Keratinocyte (primary cell): ENCODE data around the gene LRP1B. TPM values are rescaled to one million over a fixed set of nuclear protein-coding genes. Genes with fewer than 3 reads are reported as not detected.

Source experiments
- DNase-seq: peaks from one replicate; pipeline ENCODE4 v3.0.0-alpha.2; 2011; ENCODE audit warnings: low read depth, missing footprints, low spot score
- FAIRE-seq: peaks from 2 replicates; lab custom pipeline; 2011; peaks lifted over from hg19 to GRCh38; lab: Jason Lieb, UNC
- H2AFZ ChIP-seq: 2 replicates; pipeline ENCODE4 v1.6.0; 2012; ENCODE audit warnings: low read length, control low read depth, inconsistent platforms; ENCODE audit not compliant: control insufficient read depth
- H3K27ac ChIP-seq: 2 replicates; pipeline ENCODE4 v1.5.1; 2011; ENCODE audit warnings: low read length; ENCODE audit not compliant: control insufficient read depth, insufficient read depth
- H3K27me3 ChIP-seq: 3 replicates; pipeline ENCODE4 v1.6.0; 2011; ENCODE audit warnings: low read length; ENCODE audit not compliant: control insufficient read depth, insufficient read depth; ENCODE audit errors: extremely low read depth
- H3K36me3 ChIP-seq, 2 experiments: 2 replicates in 1 of 2; 3 replicates in 1 of 2; pipeline ENCODE4 v1.5.1; 2011; ENCODE audit warnings: low read length in 2 of 2, mild to moderate bottlenecking in 1 of 2; ENCODE audit not compliant: control insufficient read depth in 2 of 2, insufficient read depth in 2 of 2; ENCODE audit errors: extremely low read depth in 1 of 2
- H3K4me1 ChIP-seq: 3 replicates; pipeline ENCODE4 v1.5.1; 2011; ENCODE audit warnings: low read length; ENCODE audit not compliant: control insufficient read depth, insufficient read depth; ENCODE audit errors: extremely low read depth
- H3K4me2 ChIP-seq: 3 replicates; pipeline ENCODE4 v1.6.0; 2011; ENCODE audit warnings: low read depth, low read length; ENCODE audit not compliant: control insufficient read depth, insufficient read depth; ENCODE audit errors: extremely low read depth
- H3K4me3 ChIP-seq, 3 experiments: fragments of 200-600 bp in 1 of 3; sonication (generic) in 1 of 3; 2 replicates in 2 of 3; 3 replicates in 1 of 3; pipeline ENCODE4 v1.5.1; 2011 to 2016; ENCODE audit warnings: low read length in 3 of 3, mild to moderate bottlenecking in 3 of 3, control low read depth in 2 of 3, inconsistent platforms in 1 of 3, low read depth in 1 of 3, mixed read lengths in 1 of 3, mixed run types in 1 of 3, moderate library complexity in 1 of 3; ENCODE audit not compliant: control insufficient read depth in 2 of 3, insufficient read depth in 2 of 3; ENCODE audit errors: extremely low read depth in 1 of 3
- H3K79me2 ChIP-seq: 2 replicates; pipeline ENCODE4 v1.6.0; 2012; ENCODE audit warnings: low read length; ENCODE audit not compliant: control insufficient read depth, insufficient read depth
- H3K9ac ChIP-seq: 3 replicates; pipeline ENCODE4 v1.6.0; 2011; ENCODE audit warnings: low read length; ENCODE audit not compliant: control insufficient read depth, insufficient read depth; ENCODE audit errors: extremely low read depth
- H3K9me1 ChIP-seq: 3 replicates; pipeline ENCODE4 v1.6.0; 2011; ENCODE audit warnings: low read length; ENCODE audit not compliant: control insufficient read depth, insufficient read depth; ENCODE audit errors: extremely low read depth
- H3K9me3 ChIP-seq: 2 replicates; pipeline ENCODE4 v1.5.1; 2012; ENCODE audit warnings: low read depth, low read length; ENCODE audit not compliant: control insufficient read depth
- H4K20me1 ChIP-seq: 3 replicates; pipeline ENCODE4 v1.6.0; 2011; ENCODE audit warnings: low read length; ENCODE audit not compliant: control insufficient read depth, insufficient read depth; ENCODE audit errors: extremely low read depth
- EZH2 ChIP-seq: IDR thresholded peaks from one replicate; pipeline ENCODE4 v1.6.1; 2012; ENCODE audit warnings: inconsistent platforms, mild to moderate bottlenecking, low read length, moderate library complexity
- dilution Hi-C: fragments of 300-500 bp; cut with MboI; formaldehyde crosslinking; loops from one replicate; pipeline ENCODE4 v1.7.0; 2020; ENCODE audit warnings: low sequenced_read_pairs; ENCODE audit not compliant: extremely low pct_ligation_motif_present
- polyA plus RNA-seq, 5 experiments: library from polyadenylated mRNA; depleted of rRNA in 3 of 5; stranded (reverse) in 3 of 5; stranded (forward) in 1 of 5; unstranded in 1 of 5; fragments of >200 nt; gene quantifications; 1 replicate in 1 of 5; 2 replicates in 3 of 5; 3 replicates in 1 of 5; pipeline versions ENCODE4 v1.2.1 to v1.2.3, GENCODE V29; 2011 to 2012; ENCODE audit warnings: missing spikeins in 2 of 5, low read depth in 1 of 5, low replicate concordance in 1 of 5
- TF ChIP-seq, protein P1 (sequence below), 3 experiments: IDR thresholded peaks in 1 of 3; conservative IDR thresholded peaks in 1 of 3; optimal IDR thresholded peaks in 1 of 3; 2 replicates in 2 of 3; 3 replicates in 1 of 3; pipeline versions ENCODE3 to v1.5.1; 2011; ENCODE audit warnings: low read length in 3 of 3, mild to moderate bottlenecking in 3 of 3, moderate library complexity in 2 of 3, control low read depth in 1 of 3, inconsistent platforms in 1 of 3; ENCODE audit not compliant: insufficient read depth in 2 of 3; ENCODE audit errors: extremely low read depth in 1 of 3

The LRP1B gene
- polyA plus RNA-seq, 1 donor (not counting 4 experiments of a cell fraction or from before 2014, with no cell fraction given) = not detected

- TF ChIP-seq, protein P1, sequence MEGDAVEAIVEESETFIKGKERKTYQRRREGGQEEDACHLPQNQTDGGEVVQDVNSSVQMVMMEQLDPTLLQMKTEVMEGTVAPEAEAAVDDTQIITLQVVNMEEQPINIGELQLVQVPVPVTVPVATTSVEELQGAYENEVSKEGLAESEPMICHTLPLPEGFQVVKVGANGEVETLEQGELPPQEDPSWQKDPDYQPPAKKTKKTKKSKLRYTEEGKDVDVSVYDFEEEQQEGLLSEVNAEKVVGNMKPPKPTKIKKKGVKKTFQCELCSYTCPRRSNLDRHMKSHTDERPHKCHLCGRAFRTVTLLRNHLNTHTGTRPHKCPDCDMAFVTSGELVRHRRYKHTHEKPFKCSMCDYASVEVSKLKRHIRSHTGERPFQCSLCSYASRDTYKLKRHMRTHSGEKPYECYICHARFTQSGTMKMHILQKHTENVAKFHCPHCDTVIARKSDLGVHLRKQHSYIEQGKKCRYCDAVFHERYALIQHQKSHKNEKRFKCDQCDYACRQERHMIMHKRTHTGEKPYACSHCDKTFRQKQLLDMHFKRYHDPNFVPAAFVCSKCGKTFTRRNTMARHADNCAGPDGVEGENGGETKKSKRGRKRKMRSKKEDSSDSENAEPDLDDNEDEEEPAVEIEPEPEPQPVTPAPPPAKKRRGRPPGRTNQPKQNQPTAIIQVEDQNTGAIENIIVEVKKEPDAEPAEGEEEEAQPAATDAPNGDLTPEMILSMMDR (optimal IDR thresholded peaks at IDR 0.05 in 1 of 3, IDR thresholded peaks at IDR 0.05 in 1 of 3, conservative IDR thresholded peaks at IDR 0.05 in 1 of 3; ENCODE audit: extremely low read depth in 1 of 3, insufficient read depth in 2 of 3, low read length in 3 of 3) = no peak
- TF ChIP-seq EZH2 = no peak
- dilution Hi-C loops = no loop called here
- no peak for FAIRE-seq
These were observed 1180.9 kb downstream of the LRP1B start for GRCh38 chr2:140949932-140950331.

GRCh38 chr2:140947236-140947635 is 1183.6 kb downstream of the LRP1B start:
- no peak for TF ChIP-seq EZH2
- TF ChIP-seq, protein P1 (optimal IDR thresholded peaks at IDR 0.05 in 1 of 3, IDR thresholded peaks at IDR 0.05 in 1 of 3, conservative IDR thresholded peaks at IDR 0.05 in 1 of 3; ENCODE audit: extremely low read depth in 1 of 3, insufficient read depth in 2 of 3, low read length in 3 of 3) = no peak
- H3K36me3 ChIP-seq = no peaks in the 10 kb centered on the region
- H3K9ac ChIP-seq = no peak overlapping the region
- no peaks in the 10 kb centered on the region for H3K9me3 ChIP-seq
- H3K27me3 ChIP-seq = no peaks in the 10 kb centered on the region
- no peak overlapping the region for H2AFZ ChIP-seq
- no peak overlapping the region for H3K4me2 ChIP-seq
- H3K4me1 ChIP-seq = no peaks in the 10 kb centered on the region
- no peaks in the 10 kb centered on the region for H3K79me2 ChIP-seq
- FAIRE-seq (no peak), DNase-seq (no peak)
- H4K20me1 ChIP-seq = no peaks in the 10 kb centered on the region
- dilution Hi-C loops = no loop called here
- no peak overlapping the region for H3K4me3 ChIP-seq
- no peak overlapping the region for H3K27ac ChIP-seq
- no peaks in the 10 kb centered on the region for H3K9me1 ChIP-seq

More at GRCh38 chr2:140949932-140950331, 1180.9 kb downstream of the LRP1B start:
- H3K4me1 ChIP-seq = no peaks in the 10 kb centered on the region
- H3K27me3 ChIP-seq = no peaks in the 10 kb centered on the region
- H3K9me3 ChIP-seq = no peaks in the 10 kb centered on the region
- H3K79me2 ChIP-seq = no peaks in the 10 kb centered on the region
- no peak overlapping the region for H3K9ac ChIP-seq
- H3K4me3 ChIP-seq = no peak overlapping the region
- no peaks in the 10 kb centered on the region for H3K36me3 ChIP-seq
- no peaks in the 10 kb centered on the region for H4K20me1 ChIP-seq
- H3K9me1 ChIP-seq = no peaks in the 10 kb centered on the region
- H3K4me2 ChIP-seq = no peak overlapping the region
- H3K27ac ChIP-seq = no peak overlapping the region
- H2AFZ ChIP-seq = no peak overlapping the region
- DNase-seq = no peak
